Endothelial cell of umbilical vein (primary cell): ENCODE data around the gene FGF19. TPM values are rescaled to one million over a fixed set of nuclear protein-coding genes. Genes with fewer than 3 reads are reported as not detected.

Source experiments
- BruUV-seq: library from RNA; stranded (reverse); fragments of 400-500 nt; replicated peaks from 2 replicates; lab custom pipeline; 2021; lab: Mats Ljungman, UMichigan
- CTCF ChIA-PET: fragments of 300-600, 350-600 bp; sonication (Branson Sonifier 250); formaldehyde crosslinking; loops from one replicate; lab custom pipeline; 2021; ENCODE audit warnings: antibody characterized with exemption, inconsistent platforms; lab: Charles Lee
- POLR2A ChIA-PET: fragments of 300-600, 350-600 bp; sonication (Branson Sonifier 250); formaldehyde crosslinking; loops from one replicate; lab custom pipeline; 2021; ENCODE audit warnings: antibody characterized with exemption, inconsistent platforms; lab: Charles Lee
- DNase-seq: peaks from one replicate; pipeline ENCODE4 v3.0.0-alpha.2; 2011; ENCODE audit warnings: low read depth, low spot score
- FAIRE-seq: peaks from 2 replicates; lab custom pipeline; 2011; peaks lifted over from hg19 to GRCh38; lab: Jason Lieb, UNC
- H2AFZ ChIP-seq: 2 replicates; pipeline ENCODE4 v1.6.0; 2012; ENCODE audit warnings: low read depth, low read length, control low read depth, inconsistent platforms
- H3K27ac ChIP-seq: 2 replicates; pipeline ENCODE4 v1.5.1; 2011; ENCODE audit warnings: low read depth, mild to moderate bottlenecking, control low read depth, low read length, moderate library complexity; ENCODE audit not compliant: insufficient read depth
- H3K27me3 ChIP-seq, 2 experiments: 2 replicates each; pipeline versions ENCODE4 v1.6.0 to v1.6.1; 2011; ENCODE audit warnings: low read length in 2 of 2, mixed read lengths in 1 of 2; ENCODE audit not compliant: control insufficient read depth in 2 of 2, insufficient read depth in 2 of 2
- H3K36me3 ChIP-seq, 2 experiments: 2 replicates in 1 of 2; 3 replicates in 1 of 2; pipeline ENCODE4 v1.5.1; 2011; ENCODE audit warnings: low read length in 2 of 2, mild to moderate bottlenecking in 1 of 2, moderate library complexity in 1 of 2; ENCODE audit not compliant: control insufficient read depth in 2 of 2, insufficient read depth in 2 of 2; ENCODE audit errors: extremely low read depth in 1 of 2
- H3K4me1 ChIP-seq: 3 replicates; pipeline ENCODE4 v1.5.1; 2011; ENCODE audit warnings: mild to moderate bottlenecking, low read length; ENCODE audit not compliant: control insufficient read depth, insufficient read depth; ENCODE audit errors: extremely low read depth
- H3K4me2 ChIP-seq: 2 replicates; pipeline ENCODE4 v1.6.1; 2011; ENCODE audit warnings: low read length, control low read depth, mixed read lengths; ENCODE audit not compliant: insufficient read depth
- H3K4me3 ChIP-seq, 3 experiments: fragments of 200-600 bp in 1 of 3; sonication (generic), shearing (Covaris generic) in 1 of 3; replicated peaks in 1 of 3; 2 replicates each; pipeline ENCODE4 v1.5.1; 2011 to 2016; ENCODE audit warnings: control low read depth in 3 of 3, low read length in 3 of 3, mild to moderate bottlenecking in 2 of 3, inconsistent platforms in 1 of 3, low read depth in 1 of 3, moderate library complexity in 1 of 3; ENCODE audit not compliant: insufficient read depth in 1 of 3
- H3K79me2 ChIP-seq: 2 replicates; pipeline ENCODE4 v1.6.0; 2012; ENCODE audit warnings: low read length, inconsistent platforms; ENCODE audit not compliant: control insufficient read depth, insufficient read depth
- H3K9ac ChIP-seq: replicated peaks from 2 replicates; pipeline ENCODE3; 2011; ENCODE audit warnings: low read length, control low read depth; ENCODE audit not compliant: insufficient read depth; ENCODE audit errors: extremely low read depth
- H3K9me1 ChIP-seq: replicated peaks from 3 replicates; pipeline ENCODE4 v1.6.0; 2011; ENCODE audit warnings: mild to moderate bottlenecking, low read length; ENCODE audit not compliant: control insufficient read depth, insufficient read depth; ENCODE audit errors: extremely low read depth
- H3K9me3 ChIP-seq: replicated peaks from 2 replicates; pipeline ENCODE4 v1.5.1; 2012; ENCODE audit warnings: low read length, inconsistent platforms; ENCODE audit not compliant: control insufficient read depth, insufficient read depth
- H4K20me1 ChIP-seq: replicated peaks from 2 replicates; pipeline ENCODE3; 2011; ENCODE audit warnings: mild to moderate bottlenecking, low read length; ENCODE audit not compliant: control insufficient read depth, insufficient read depth; ENCODE audit errors: extremely low read depth
- CTCF ChIP-seq, 2 donors: IDR thresholded peaks; 1 replicate in 1 of 2; 2 replicates in 1 of 2; pipeline ENCODE4 v1.5.1; 2011; ENCODE audit warnings: low read length in 2 of 2, mild to moderate bottlenecking in 2 of 2, moderate library complexity in 2 of 2, control low read depth in 1 of 2, inconsistent platforms in 1 of 2, low read depth in 1 of 2; ENCODE audit not compliant: insufficient read depth in 1 of 2; ENCODE audit errors: extremely low read depth in 1 of 2
- EZH2 ChIP-seq: IDR thresholded peaks from 2 replicates; pipeline ENCODE4 v1.6.1; 2012; ENCODE audit warnings: borderline replicate concordance, low read depth, mild to moderate bottlenecking, moderate library complexity, low read length, inconsistent platforms; ENCODE audit not compliant: severe bottlenecking
- FOS ChIP-seq: IDR thresholded peaks from 2 replicates; pipeline ENCODE4 v1.6.1; 2011; ENCODE audit warnings: mild to moderate bottlenecking, low read length, moderate library complexity, borderline replicate concordance; ENCODE audit not compliant: insufficient read depth
- GATA2 ChIP-seq: IDR thresholded peaks from 2 replicates; pipeline ENCODE4 v1.7.0; 2011; ENCODE audit warnings: low read depth, mild to moderate bottlenecking, moderate library complexity, mixed read lengths, low read length; ENCODE audit not compliant: insufficient read length, insufficient read depth
- JUN ChIP-seq: IDR thresholded peaks from 2 replicates; pipeline ENCODE4 v1.6.1; 2011; ENCODE audit warnings: borderline replicate concordance, low read depth; ENCODE audit not compliant: insufficient read length, insufficient read depth
- MYC ChIP-seq: IDR thresholded peaks from one replicate; pipeline ENCODE4 v1.6.1; 2011; ENCODE audit warnings: mild to moderate bottlenecking, low read depth, low read length
- POLR2A ChIP-seq: IDR thresholded peaks from 2 replicates; pipeline ENCODE4 v1.6.1; 2012; ENCODE audit warnings: low read depth, mild to moderate bottlenecking, control low read depth, low read length
- dilution Hi-C: fragments of 300-500 bp; cut with MboI; formaldehyde crosslinking; loops from one replicate; pipeline ENCODE4 v1.15.0; 2019; ENCODE audit warnings: low sequenced_read_pairs; ENCODE audit not compliant: extremely low pct_ligation_motif_present
- intact Hi-C: fragments of 100-400 bp; cut with micrococcal nuclease; formaldehyde crosslinking; loops from one replicate; pipeline ENCODE4 v1.10.0; 2022
- polyA plus RNA-seq, 4 experiments: library from polyadenylated mRNA; depleted of rRNA in 3 of 4; stranded (reverse) in 3 of 4; unstranded in 1 of 4; fragments of >200 nt; gene quantifications; 2 replicates each; pipeline versions ENCODE4 v1.2.1 to v1.2.3, GENCODE V29; 2011 to 2012; ENCODE audit warnings: missing spikeins in 1 of 4
- total RNA-seq: library from RNA; stranded (reverse); gene quantifications from 2 replicates; pipeline ENCODE4 v1.2.3, GENCODE V29; 2021
- TF ChIP-seq, protein P1 (sequence below): IDR thresholded peaks from 2 replicates; pipeline ENCODE4 v1.6.1; 2011; ENCODE audit not compliant: insufficient read depth, insufficient read length

Gene FGF19
- total and polyA plus RNA-seq, 2 donors (not counting 3 experiments of a cell fraction or from before 2014, with no cell fraction given): 0.03 TPM; not detected in 1

DNA sequence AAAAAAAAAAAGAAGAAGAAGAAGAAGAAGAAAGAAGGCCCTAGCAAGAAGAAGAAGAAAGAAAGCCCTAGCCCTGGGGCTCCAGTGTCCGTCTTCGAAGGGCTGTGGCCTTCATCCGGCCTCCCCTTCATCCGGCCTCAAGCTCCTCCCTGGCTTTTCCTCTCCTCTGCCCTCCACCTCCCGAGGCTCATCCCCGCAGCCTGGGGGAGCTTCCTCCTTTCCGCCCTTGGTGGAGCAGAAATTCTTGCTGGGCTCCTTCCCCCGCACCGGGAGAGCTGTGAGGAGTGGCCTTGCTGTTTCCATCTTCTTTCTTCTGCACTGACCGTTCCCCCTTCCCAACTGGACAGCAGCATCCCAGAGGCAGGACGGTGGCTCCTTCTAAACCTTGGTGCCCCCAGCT lies 19.2 kb downstream of the FGF19 start:
- intact Hi-C loops (loop anchor here (1.0 to 5.0 kb wide), 2 partner anchors 513 to 583 kb away; no protein-coding TSS in a partner anchor), dilution Hi-C loops (no loop called here)
- H3K27me3 ChIP-seq: no peaks in the 10 kb centered on the region
- FAIRE-seq (no peak), DNase-seq (no peak)
- TF ChIP-seq FOS: no peak
- no peak for TF ChIP-seq JUN
- no peak for TF ChIP-seq CTCF (IDR thresholded peaks at IDR 0.05; ENCODE audit: extremely low read depth in 1 of 2, insufficient read depth in 1 of 2, low read depth in 1 of 2, low read length in 2 of 2)
- TF ChIP-seq POLR2A: no peak
- TF ChIP-seq MYC: no peak
- TF ChIP-seq, protein P1, sequence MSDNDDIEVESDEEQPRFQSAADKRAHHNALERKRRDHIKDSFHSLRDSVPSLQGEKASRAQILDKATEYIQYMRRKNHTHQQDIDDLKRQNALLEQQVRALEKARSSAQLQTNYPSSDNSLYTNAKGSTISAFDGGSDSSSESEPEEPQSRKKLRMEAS: no peak
- no peak for TF ChIP-seq EZH2
- TF ChIP-seq GATA2: no peak
- no peaks in the 10 kb centered on the region for H3K4me1 ChIP-seq
- BruUV-seq: no TSS peak
- no peaks in the 10 kb centered on the region for H3K36me3 ChIP-seq
- no peak overlapping the region for H3K4me3 ChIP-seq
- H3K9me1 ChIP-seq: no peaks in the 10 kb centered on the region
- H3K27ac ChIP-seq: no peak overlapping the region
- H4K20me1 ChIP-seq: no peaks in the 10 kb centered on the region
- ChIA-PET POLR2A (no interaction called here), CTCF (interaction anchor here (0.6 to 3.7 kb wide), 15 partner anchors 8 to 584 kb away, joined by 3 to 23 read pairs (median 5); no protein-coding TSS in a partner anchor)
- no peaks in the 10 kb centered on the region for H3K79me2 ChIP-seq
- no peak overlapping the region for H3K4me2 ChIP-seq
- no peak overlapping the region for H2AFZ ChIP-seq
- H3K9ac ChIP-seq: no peak overlapping the region
- H3K9me3 ChIP-seq: no peaks in the 10 kb centered on the region
